NOMO-1 treated with dmso at 0.1 percent for 144 hours (cell line): ENCODE measurements around the gene ARL3.

Experiments used
- DNase-seq: peaks from one replicate; lab custom pipeline; 2025; ENCODE audit not compliant: unreplicated experiment; lab: John Stamatoyannopoulos, UW

The ARL3 gene

GRCh38 chr10:102641880-102642735, 72.1 kb downstream of the ARL3 start:
- DNase-seq = peak; percentile 96

GRCh38 chr10:102641402-102641801, 72.8 kb downstream of the ARL3 start:
- DNase-seq = no peak

- no peak for DNase-seq
These were observed 74.7 kb downstream of the ARL3 start for GRCh38 chr10:102639537-102639936.

- DNase-seq = peak; percentile 35
These were observed 78.8 kb downstream of the ARL3 start for GRCh38 chr10:102635377-102635776.

- no peak for DNase-seq
These were observed 79.5 kb downstream of the ARL3 start for GRCh38 chr10:102634686-102635085.

- no peak for DNase-seq
These were observed 80.3 kb downstream of the ARL3 start for GRCh38 chr10:102633848-102634247.

GRCh38 chr10:102633287-102633686, 80.9 kb downstream of the ARL3 start:
- peak; percentile 98 for DNase-seq

GRCh38 chr10:102632394-102633111, 81.6 kb downstream of the ARL3 start:
- DNase-seq = no peak

GRCh38 chr10:102631525-102632393, 82.4 kb downstream of the ARL3 start:
- DNase-seq = no peak

GRCh38 chr10:102630663-102631062, 83.5 kb downstream of the ARL3 start:
- no peak for DNase-seq

GRCh38 chr10:102629661-102630614, 84.3 kb downstream of the ARL3 start:
- DNase-seq = no peak

- no peak for DNase-seq
These were observed 85.7 kb downstream of the ARL3 start for GRCh38 chr10:102628451-102628911.

GRCh38 chr10:102627736-102628293, 86.4 kb downstream of the ARL3 start:
- no peak for DNase-seq

- DNase-seq = no peak
These were observed 86.9 kb downstream of the ARL3 start for GRCh38 chr10:102627291-102627735.

- DNase-seq = no peak
These were observed 88.0 kb downstream of the ARL3 start for GRCh38 chr10:102626026-102626685.

- DNase-seq = no peak
These were observed 89.2 kb downstream of the ARL3 start for GRCh38 chr10:102624751-102625645.

- no peak for DNase-seq
These were observed 90.1 kb downstream of the ARL3 start for GRCh38 chr10:102624094-102624493.
